Lower leg skin (tissue), 4 donors: Measurements from ENCODE around the gene L3MBTL3. TPM values are rescaled to one million over a fixed set of nuclear protein-coding genes. Genes with fewer than 3 reads are reported as not detected.

Experiments used
- DNase-seq, 2 donors: peaks; one replicate each; pipeline ENCODE4 v3.0.0-alpha.2; 2019; ENCODE audit warnings: low spot score in 2 of 2
- H3K4me3 ChIP-seq: fragments of 200-600 bp; sonication (generic); 2 replicates; pipeline ENCODE4 v1.5.1; 2017; ENCODE audit warnings: mild to moderate bottlenecking, low read depth; ENCODE audit not compliant: poor library complexity, severe bottlenecking
- CTCF ChIP-seq, 3 donors: fragments of 450-650 bp; IDR thresholded peaks; one replicate each; pipeline ENCODE4 v1.5.1; 2016; ENCODE audit warnings: antibody characterized with exemption in 3 of 3, mild to moderate bottlenecking in 3 of 3, moderate library complexity in 2 of 3
- POLR2A ChIP-seq, 2 donors: fragments of 450-650 bp; IDR thresholded peaks; one replicate each; pipeline ENCODE4 v1.6.1; 2016 to 2017; ENCODE audit warnings: antibody characterized with exemption in 2 of 2, mild to moderate bottlenecking in 1 of 2, moderate library complexity in 1 of 2
- WGBS, 2 donors: methylation state at CpG; one replicate each; pipeline ENCODE4 v1.1.5; 2018; 5-methylcytosine and 5-hydroxymethylcytosine counted together
- intact Hi-C: fragments of 100-400 bp; cut with DNase I; formaldehyde crosslinking; loops from one replicate; pipeline ENCODE4 v1.15.0; 2023; ENCODE audit warnings: low total_unique reads
- total RNA-seq, 4 donors: library from RNA; depleted of rRNA; stranded (reverse); fragments of >200 nt; gene quantifications; one replicate each; pipeline ENCODE4 v1.1.0, GENCODE V29; 2016

Gene L3MBTL3
- total RNA-seq, 4 donors from 2014 or later, result 4.0 to 10.0 (median 5.9) TPM

GRCh38 chr6:130047088-130047995, 29.0 kb downstream of the L3MBTL3 start:
- H3K4me3 ChIP-seq, result no peak overlapping the region
- DNase-seq, result no peak
- WGBS, 2 donors, result 73 to 74% methylated on average over 4 of the region's 4 CpGs
- TF ChIP-seq POLR2A (IDR thresholded peaks at IDR 0.05) (no peak), CTCF (IDR thresholded peaks at IDR 0.05) (no peak)
- intact Hi-C loops, result no loop called here

- 87 to 92% methylated on average over 2 of the region's 2 CpGs for WGBS, 2 donors
- no peak for DNase-seq
- no peak overlapping the region for H3K4me3 ChIP-seq
- TF ChIP-seq POLR2A (IDR thresholded peaks at IDR 0.05), result no peak
- no peak for TF ChIP-seq CTCF (IDR thresholded peaks at IDR 0.05)
- intact Hi-C loops, result no loop called here
These were observed 31.8 kb downstream of the L3MBTL3 start for GRCh38 chr6:130050230-130050629.

- intact Hi-C loops, result no loop called here
- H3K4me3 ChIP-seq, result no peak overlapping the region
- no peak for TF ChIP-seq CTCF (IDR thresholded peaks at IDR 0.05)
- no peak for TF ChIP-seq POLR2A (IDR thresholded peaks at IDR 0.05)
- no peak for DNase-seq
- WGBS, 2 donors, result 85 to 91% methylated on average over 7 of the region's 7 CpGs
These were observed 36.3 kb downstream of the L3MBTL3 start for GRCh38 chr6:130054725-130055124.

GRCh38 chr6:130055271-130055670, 36.9 kb downstream of the L3MBTL3 start:
- TF ChIP-seq POLR2A (IDR thresholded peaks at IDR 0.05), result no peak
- TF ChIP-seq CTCF (IDR thresholded peaks at IDR 0.05), result no peak
- DNase-seq, result no peak
- intact Hi-C loops, result no loop called here
- no peak overlapping the region for H3K4me3 ChIP-seq
- WGBS, 2 donors, result 100% methylated on average over 1 of the region's 1 CpG

GRCh38 chr6:130057495-130057894, 39.1 kb downstream of the L3MBTL3 start:
- intact Hi-C loops, result no loop called here
- no peak for TF ChIP-seq POLR2A (IDR thresholded peaks at IDR 0.05)
- no peak for TF ChIP-seq CTCF (IDR thresholded peaks at IDR 0.05)
- 83 to 96% methylated on average over 11 to 12 of the region's 12 CpGs for WGBS, 2 donors

More at GRCh38 chr6:130057495-130057894, 39.1 kb downstream of the L3MBTL3 start:
- DNase-seq, result no peak
- H3K4me3 ChIP-seq, result no peak overlapping the region
